ENCODE measurements around the gene IL23R. TPM values are rescaled to one million over a fixed set of nuclear protein-coding genes. Genes with fewer than 3 reads are reported as not detected.

The IL23R gene
- total and polyA plus RNA-seq, 2 of the 8 experiments (the other 6 are each of a cell fraction or from before 2014, with no cell fraction given) = not detected

- H3K56ac ChIP-seq (replicated peaks; ENCODE audit: insufficient read length, low read depth, low read length) = no peak overlapping the region
- DNase-seq (ENCODE audit: low read depth in 1 of 2, low spot score in 2 of 2) (no peak), FAIRE-seq (no peak)
- H2BK15ac ChIP-seq (ENCODE audit: low read length) = no peak overlapping the region
- no peaks in the 10 kb centered on the region for H3K36me3 ChIP-seq (ENCODE audit: control insufficient read depth in 2 of 4, insufficient read depth in 4 of 4, low read length in 3 of 4)
- H3K4ac ChIP-seq (replicated peaks; ENCODE audit: insufficient read length, low read depth, low read length) = no peak overlapping the region
- H3K4me2 ChIP-seq (ENCODE audit: insufficient read depth in 1 of 2, low read depth in 2 of 2, low read length in 2 of 2) = no peak overlapping the region
- H3K27ac ChIP-seq (ENCODE audit: low read depth, low read length) = no peak overlapping the region
- H3K79me2 ChIP-seq (ENCODE audit: control insufficient read depth in 1 of 2, insufficient read depth in 2 of 2, low read length in 2 of 2) = no peaks in the 10 kb centered on the region
- no peak overlapping the region for H2BK12ac ChIP-seq (ENCODE audit: low read depth, low read length)
- no peak overlapping the region for H4K5ac ChIP-seq (ENCODE audit: insufficient read length, low read depth, low read length)
- no peak overlapping the region for H2AK5ac ChIP-seq (ENCODE audit: low read depth, low read length)
- POLR2A ChIA-PET (ENCODE audit: partially characterized antibody) = no interaction called here
- H3K23me2 ChIP-seq (ENCODE audit: low read depth, low read length) = no peaks in the 10 kb centered on the region
- H3K23ac ChIP-seq (ENCODE audit: insufficient read length) = no peak overlapping the region
- WGBS, 2 experiments (ENCODE audit: extremely low coverage in 1 of 2, insufficient coverage in 1 of 2, insufficient read length in 1 of 2, insufficient replicate concordance in 2 of 2, low coverage in 1 of 2, low lambda C conversion rate in 2 of 2, missing lambda C conversion rate in 1 of 2) = 95% methylated on average over 1 of the region's 1 CpG; no CpG with 5 or more reads in 1 of the 2 experiments
- no peaks in the 10 kb centered on the region for H4K20me1 ChIP-seq (replicated peaks in 1 of 2; ENCODE audit: control insufficient read depth in 1 of 2, insufficient read depth in 2 of 2, low read length in 2 of 2)
- no peak overlapping the region for H2AFZ ChIP-seq (ENCODE audit: low read length)
- peaks cover 0 to 2% of the 10 kb centered on the region in 2 experiments; a peak in 1 of 4 replicates for H3K9me3 ChIP-seq (ENCODE audit: insufficient read depth in 2 of 2, low read depth in 1 of 2, low read length in 1 of 2)
- no peak overlapping the region for H2BK120ac ChIP-seq (replicated peaks; ENCODE audit: low read depth, low read length)
- CTCF ChIA-PET (ENCODE audit: partially characterized antibody) = interaction anchor here (1.8 to 8.6 kb wide), 3 partner anchors 15 to 297 kb away, joined by 4 to 146 read pairs (median 5); no protein-coding TSS in a partner anchor
- no peaks in the 10 kb centered on the region; a peak in 2 of 7 replicates for H3K4me1 ChIP-seq (replicated peaks in 1 of 4; ENCODE audit: control insufficient read depth in 3 of 4, insufficient read depth in 4 of 4, low read length in 3 of 4)
- H3K4me3 ChIP-seq (ENCODE audit: extremely low read depth in 1 of 4, insufficient read depth in 2 of 4, low read depth in 3 of 4, low read length in 4 of 4) = no peak overlapping the region
- no peak overlapping the region for H4K8ac ChIP-seq (ENCODE audit: extremely low read depth, insufficient read depth, low read length)
- no peak overlapping the region for H4K91ac ChIP-seq (replicated peaks; ENCODE audit: insufficient read length, low read length)
- H3K9ac ChIP-seq (replicated peaks in 1 of 4; ENCODE audit: extremely low read depth in 1 of 4, low read depth in 3 of 4, low read length in 3 of 4) = no peak overlapping the region
- no peak overlapping the region for H2BK20ac ChIP-seq (ENCODE audit: low read length)
- H2BK5ac ChIP-seq (ENCODE audit: low read depth, low read length) = no peak overlapping the region
- H3K18ac ChIP-seq (ENCODE audit: extremely low read depth, low read length) = no peak overlapping the region
- H3K14ac ChIP-seq (ENCODE audit: insufficient read length) = no peak overlapping the region
- no peaks in the 10 kb centered on the region for H3K27me3 ChIP-seq (replicated peaks in 1 of 4; ENCODE audit: control insufficient read depth in 3 of 4, extremely low read depth in 1 of 4, insufficient read depth in 3 of 4, low read length in 3 of 4)
- H3K79me1 ChIP-seq (ENCODE audit: low read depth, low read length) = no peaks in the 10 kb centered on the region
- no peak for TF ChIP-seq POU5F1 (IDR thresholded peaks at IDR 0.05; ENCODE audit: low read depth, low read length)
These were observed 60.9 kb downstream of the IL23R start for GRCh38 chr1:67227196-67227595.

All from H1 (cell line).